HEK293T (cell line): ENCODE results near the gene SNTB2.

Experiments used
- BHLHE40 ChIP-seq: fragments of 450-650 bp; IDR thresholded peaks from 2 replicates; pipeline ENCODE4 v1.6.1; 2016; ENCODE audit warnings: mild to moderate bottlenecking, moderate library complexity, borderline replicate concordance
- LEF1 ChIP-seq: fragments of 450-650 bp; IDR thresholded peaks from 2 replicates; pipeline ENCODE4 v1.6.1; 2017; ENCODE audit warnings: mild to moderate bottlenecking, borderline replicate concordance
- ZNF384 ChIP-seq: fragments of 450-650 bp; IDR thresholded peaks from 2 replicates; pipeline ENCODE4 v1.6.1; 2016

DNA sequence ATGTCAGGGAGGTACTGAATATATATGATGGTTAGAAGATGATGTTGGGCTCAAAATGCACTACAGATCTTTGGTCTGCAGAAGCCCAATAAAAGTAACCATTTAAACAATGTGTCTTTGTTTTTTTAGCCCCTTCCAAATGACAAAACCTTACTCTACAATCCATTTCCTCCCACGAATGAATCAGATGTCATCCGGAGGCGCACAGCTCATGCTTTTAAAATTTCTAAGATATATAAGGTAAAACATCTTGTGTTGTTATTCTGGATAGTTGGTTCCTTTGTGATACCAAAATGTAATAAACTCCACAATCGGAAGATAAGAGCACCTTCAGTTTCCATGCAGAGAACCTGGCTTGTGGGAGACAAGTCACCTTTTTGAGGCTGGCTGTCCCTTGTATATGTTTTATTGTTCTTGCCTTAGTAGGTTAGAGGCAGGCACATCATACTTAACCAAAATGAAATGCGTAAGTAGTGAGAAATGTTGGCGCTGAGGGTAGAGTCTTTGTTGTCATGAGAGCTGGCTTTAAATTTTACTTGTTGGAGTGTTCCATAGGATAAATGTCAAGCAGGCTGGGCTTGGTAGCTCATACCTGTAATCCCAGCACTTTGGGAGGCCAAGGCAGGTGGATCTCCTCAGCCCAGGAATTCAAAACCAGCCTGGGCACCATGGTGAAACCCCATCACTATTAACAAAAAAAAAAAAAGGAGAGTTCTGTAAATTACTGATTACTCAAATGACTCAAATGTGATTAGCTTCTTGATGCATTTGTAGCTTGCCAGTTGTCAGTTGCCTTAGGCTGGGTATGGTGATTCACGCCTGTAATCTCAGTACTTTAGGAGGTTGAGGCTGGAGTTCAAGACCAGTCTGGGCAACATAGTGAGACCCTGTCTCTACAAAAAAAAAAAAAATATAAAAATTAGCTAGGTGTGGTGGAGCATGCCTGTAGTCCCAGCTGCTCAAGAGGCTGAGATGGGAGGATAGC lies 19.7 kb upstream of the SNTB2 start:
- TF ChIP-seq ZNF384: no peak
- no peak for TF ChIP-seq BHLHE40
- no peak for TF ChIP-seq LEF1
